ENCODE data around the gene RTN4RL1. TPM values are rescaled to one million over a fixed set of nuclear protein-coding genes. Genes with fewer than 3 reads are reported as not detected.

RTN4RL1 gene
- total and polyA plus RNA-seq, 11 donors = 1.7 to 4.9 (median 2.7) TPM

DNA sequence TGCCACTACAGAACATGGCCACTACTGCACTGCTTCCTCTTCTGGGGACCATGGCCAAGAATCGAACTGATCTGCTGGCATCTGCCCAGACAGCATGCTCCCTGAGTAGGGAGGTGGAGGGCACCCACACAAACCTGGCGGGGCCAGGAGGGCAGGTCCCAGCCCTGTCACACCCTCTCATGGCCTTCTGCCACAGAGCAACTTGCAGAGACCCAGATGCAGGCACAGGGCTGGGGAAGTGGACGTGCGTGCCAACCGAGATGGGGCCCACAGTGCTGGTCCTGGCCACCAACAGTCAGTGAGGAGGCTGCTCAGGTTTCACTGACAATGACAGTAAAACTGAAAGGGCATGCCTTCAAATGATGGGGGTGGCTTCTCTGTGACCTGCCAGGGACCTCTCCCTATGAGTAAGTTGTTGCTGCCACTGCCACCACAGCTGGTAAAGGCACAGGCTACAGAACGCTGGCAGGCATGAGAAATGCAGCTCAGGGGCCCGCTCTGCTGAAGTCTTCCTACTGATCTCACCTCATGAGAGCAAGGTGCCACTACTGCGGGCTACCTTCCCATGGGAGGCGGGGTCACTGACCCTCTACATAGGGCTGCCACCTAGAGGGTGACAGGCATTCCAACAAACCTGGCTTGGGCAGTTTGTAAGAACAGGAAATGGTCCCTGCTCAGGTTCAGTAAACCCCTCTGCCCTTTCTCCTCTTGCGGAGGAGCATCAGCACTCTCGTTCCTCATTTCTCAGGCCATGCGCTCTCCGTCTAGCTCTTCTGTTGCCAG, 45.3 kb upstream of the RTN4RL1 start:
- peaks cover 0 to 26% (median 4%) of the 10 kb centered on the region in 9 donors for H3K36me3 ChIP-seq
- TF ChIP-seq, protein P1, sequence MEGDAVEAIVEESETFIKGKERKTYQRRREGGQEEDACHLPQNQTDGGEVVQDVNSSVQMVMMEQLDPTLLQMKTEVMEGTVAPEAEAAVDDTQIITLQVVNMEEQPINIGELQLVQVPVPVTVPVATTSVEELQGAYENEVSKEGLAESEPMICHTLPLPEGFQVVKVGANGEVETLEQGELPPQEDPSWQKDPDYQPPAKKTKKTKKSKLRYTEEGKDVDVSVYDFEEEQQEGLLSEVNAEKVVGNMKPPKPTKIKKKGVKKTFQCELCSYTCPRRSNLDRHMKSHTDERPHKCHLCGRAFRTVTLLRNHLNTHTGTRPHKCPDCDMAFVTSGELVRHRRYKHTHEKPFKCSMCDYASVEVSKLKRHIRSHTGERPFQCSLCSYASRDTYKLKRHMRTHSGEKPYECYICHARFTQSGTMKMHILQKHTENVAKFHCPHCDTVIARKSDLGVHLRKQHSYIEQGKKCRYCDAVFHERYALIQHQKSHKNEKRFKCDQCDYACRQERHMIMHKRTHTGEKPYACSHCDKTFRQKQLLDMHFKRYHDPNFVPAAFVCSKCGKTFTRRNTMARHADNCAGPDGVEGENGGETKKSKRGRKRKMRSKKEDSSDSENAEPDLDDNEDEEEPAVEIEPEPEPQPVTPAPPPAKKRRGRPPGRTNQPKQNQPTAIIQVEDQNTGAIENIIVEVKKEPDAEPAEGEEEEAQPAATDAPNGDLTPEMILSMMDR (IDR thresholded peaks at IDR 0.05) = no peak
- no peak for TF ChIP-seq POLR2A (IDR thresholded peaks at IDR 0.05)
- DNase-seq (no peak), ATAC-seq (no peak)
- no peaks in the 10 kb centered on the region for H3K27me3 ChIP-seq
- no peaks in the 10 kb centered on the region for H3K9me3 ChIP-seq
- H3K4me1 ChIP-seq = peaks cover 12 to 93% (median 75%) of the 10 kb centered on the region in 12 donors
- H3K27ac ChIP-seq = peak overlapping the region; percentile 66 to 98 (median 86)
- WGBS, 4 donors = 85 to 88% (median 86%) methylated on average over 13 of the region's 13 CpGs
- intact Hi-C loops (cut with DNase I) = no loop called here
- no peak overlapping the region for H3K4me3 ChIP-seq

DNA sequence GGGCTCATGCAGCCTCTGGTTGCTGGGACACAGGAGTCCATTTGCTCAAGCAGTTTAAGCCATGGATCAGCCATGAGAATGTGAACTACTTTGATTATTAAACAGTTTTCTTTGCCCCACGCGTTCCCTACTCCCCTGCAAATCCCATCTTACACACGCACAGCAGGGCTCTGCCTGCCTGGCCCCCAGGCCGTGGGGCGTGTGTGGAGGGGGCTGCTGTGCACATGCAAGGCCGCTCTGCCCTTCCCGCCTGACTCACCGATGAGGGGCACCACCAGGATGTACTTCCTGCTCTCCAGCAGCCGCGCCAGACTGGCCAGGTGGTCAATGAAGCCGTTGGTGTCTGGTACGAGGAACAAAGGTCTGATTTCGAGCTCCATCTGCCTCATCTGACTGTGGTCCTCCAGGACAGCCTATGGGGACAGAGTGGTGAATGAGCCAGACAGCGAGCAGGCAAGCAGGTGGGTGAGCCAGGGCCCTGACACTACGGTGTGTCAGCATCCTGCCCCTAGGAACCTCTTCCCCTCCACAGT, 43.5 kb upstream of the RTN4RL1 start:
- Histone ChIP-seq H3K27me3 (no peaks in the 10 kb centered on the region), H3K4me1 (peaks cover 8 to 93% (median 80%) of the 10 kb centered on the region in 12 donors), H3K4me3 (no peak overlapping the region), H3K36me3 (peaks cover 0 to 44% (median 15%) of the 10 kb centered on the region in 9 donors), H3K27ac (peak overlapping the region; percentile 1 to 98 (median 88)), H3K9me3 (no peaks in the 10 kb centered on the region)
- ATAC-seq = no peak
- TF ChIP-seq POLR2A (IDR thresholded peaks at IDR 0.05) = no peak
- TF ChIP-seq, protein P1 (IDR thresholded peaks at IDR 0.05) = no peak
- intact Hi-C loops (cut with DNase I) = loop anchor here in 2 of 10 donors (2.0 to 5.0 kb wide), 2 partner anchors 16 to 109 kb away; no protein-coding TSS in a partner anchor
- WGBS, 4 donors = 74 to 83% (median 74%) methylated on average over 11 to 15 of the region's 15 CpGs
- no peak for DNase-seq

DNA sequence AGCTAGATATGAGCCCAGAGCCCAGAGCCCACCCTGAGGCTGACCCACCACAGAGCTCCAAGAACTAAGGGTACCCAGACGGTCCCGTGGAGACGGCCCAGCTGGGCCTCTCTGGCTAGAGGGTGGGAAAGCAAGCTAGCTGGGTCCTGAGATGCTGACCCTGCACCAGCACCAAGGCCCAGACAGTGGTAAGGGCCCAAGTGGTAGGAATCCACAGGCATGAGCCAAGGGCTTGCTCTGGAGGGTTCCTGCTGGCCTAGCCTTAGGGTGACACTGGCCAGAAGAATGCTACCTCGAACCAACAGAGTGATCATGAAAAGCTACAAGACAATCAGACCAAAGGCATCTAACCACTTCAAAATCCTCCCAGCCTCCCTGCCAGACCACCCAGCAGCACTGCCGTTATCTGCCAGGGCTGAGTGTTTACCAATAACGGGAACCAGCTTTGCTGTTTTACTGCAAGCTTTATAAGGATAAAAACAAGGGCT, 42.9 kb upstream of the RTN4RL1 start:
- H3K36me3 ChIP-seq = peaks cover 0 to 49% (median 15%) of the 10 kb centered on the region in 9 donors
- H3K27me3 ChIP-seq = no peaks in the 10 kb centered on the region
- TF ChIP-seq, protein P1 (IDR thresholded peaks at IDR 0.05) = no peak
- TF ChIP-seq POLR2A (IDR thresholded peaks at IDR 0.05) = no peak
- intact Hi-C loops (cut with DNase I) = loop anchor here in 2 of 10 donors (2.0 to 5.0 kb wide), 2 partner anchors 17 to 109 kb away; no protein-coding TSS in a partner anchor
- H3K4me1 ChIP-seq = peaks cover 8 to 94% (median 83%) of the 10 kb centered on the region in 12 donors
- ATAC-seq = no peak
- no peaks in the 10 kb centered on the region for H3K9me3 ChIP-seq
- DNase-seq = no peak
- H3K4me3 ChIP-seq = no peak overlapping the region
- peak overlapping the region; percentile 67 to 98 (median 88) for H3K27ac ChIP-seq
- 56 to 70% (median 63%) methylated on average over 6 of the region's 6 CpGs for WGBS, 4 donors

DNA sequence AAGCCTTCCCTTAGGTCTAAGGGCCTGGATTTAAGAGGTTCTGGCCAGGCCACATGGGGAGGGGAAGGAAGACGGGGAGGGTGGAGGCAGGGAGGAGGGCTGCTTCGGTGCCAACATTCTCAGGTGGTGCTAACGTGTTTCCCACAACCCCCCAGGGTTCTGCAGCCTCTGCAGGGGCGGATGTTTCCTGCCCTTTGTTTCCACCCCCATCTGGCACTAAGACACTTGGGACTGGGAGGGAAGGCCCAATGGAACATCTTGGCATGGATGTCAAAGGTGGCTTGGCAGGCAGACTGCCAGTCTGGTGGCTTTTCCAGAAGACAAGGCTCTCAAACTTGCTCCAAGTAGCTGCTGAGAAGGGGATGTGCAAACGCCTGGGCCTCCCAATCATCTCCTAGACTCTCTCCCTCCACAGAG, 42.5 kb upstream of the RTN4RL1 start:
- peak overlapping the region; percentile 67 to 98 (median 88) for H3K27ac ChIP-seq
- ATAC-seq (peak in 2 of 4 donors; percentile 29 to 43), DNase-seq (peak in 3 of 5 donors; percentile 59 to 66 (median 61))
- intact Hi-C loops (cut with DNase I) = loop anchor here in 2 of 10 donors (2.0 to 5.0 kb wide), 2 partner anchors 17 to 110 kb away; no protein-coding TSS in a partner anchor
- 31 to 53% (median 40%) methylated on average over 3 to 5 of the region's 5 CpGs for WGBS, 4 donors
- H3K9me3 ChIP-seq = no peaks in the 10 kb centered on the region
- peaks cover 11 to 94% (median 83%) of the 10 kb centered on the region in 12 donors for H3K4me1 ChIP-seq
- TF ChIP-seq, protein P1 (IDR thresholded peaks at IDR 0.05) = no peak
- TF ChIP-seq POLR2A (IDR thresholded peaks at IDR 0.05) = no peak
- peaks cover 0 to 53% (median 15%) of the 10 kb centered on the region in 9 donors for H3K36me3 ChIP-seq
- H3K27me3 ChIP-seq = no peaks in the 10 kb centered on the region
- H3K4me3 ChIP-seq = no peak overlapping the region

All from heart left ventricle (tissue), 16 donors.